Activated T-helper 9 cell treated with anti-CD3 and anti-CD28 coated beads, Interleukin-2, amount 50 U/mL, for 16 hours (primary cell): ENCODE results near the gene DYNC2H1.
"Not testable (repeated sequence)": the region's sequence is repeated elsewhere in the genome, so short reads cannot be mapped to it uniquely, and the experiment has no call there.

Experiments
- DNase-seq: peaks from one replicate; pipeline ENCODE4 v3.0.0-alpha.2; 2020; ENCODE audit warnings: low read depth

Gene DYNC2H1

DNA sequence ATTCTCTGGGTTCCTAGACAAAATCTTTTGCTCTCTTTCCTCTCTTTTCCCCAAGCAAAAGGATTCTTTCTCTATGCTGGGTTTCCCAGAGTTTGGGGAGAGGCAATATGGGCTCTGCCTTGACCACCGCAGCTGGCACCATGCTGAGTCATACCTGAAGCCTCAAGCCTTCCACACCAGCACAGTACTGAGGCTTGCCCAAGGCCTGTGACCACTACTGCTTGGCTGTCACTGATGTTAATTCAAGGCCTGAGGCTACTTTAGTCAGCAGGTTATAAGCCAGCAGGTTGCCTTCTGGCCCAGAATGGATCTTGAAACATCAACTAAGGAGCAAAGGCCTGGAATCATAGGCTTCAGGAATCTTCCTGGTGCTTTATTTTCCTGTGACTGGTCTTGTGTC is 185.3 kb downstream of the DYNC2H1 start:
- no peak for DNase-seq

DNA sequence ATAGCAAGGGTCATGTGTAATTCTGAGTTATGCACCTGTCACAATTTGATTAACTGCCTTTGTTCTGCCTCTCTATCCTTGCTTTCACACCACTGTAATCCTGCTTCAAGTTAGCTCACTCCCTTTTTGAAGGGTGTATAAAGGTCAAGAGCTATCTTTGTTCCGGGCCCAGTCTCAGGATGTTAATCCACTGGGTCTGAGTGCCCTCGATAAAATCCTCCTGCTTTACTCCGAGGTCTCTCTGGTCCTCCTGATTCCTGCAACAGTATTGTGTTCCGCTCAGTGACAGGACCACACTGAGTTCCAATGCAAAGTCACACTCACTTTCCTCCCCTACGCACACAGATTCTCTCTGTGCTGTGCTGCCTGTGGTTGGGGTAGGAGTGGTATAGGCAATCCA is 186.5 kb downstream of the DYNC2H1 start:
- DNase-seq: no peak

DNA sequence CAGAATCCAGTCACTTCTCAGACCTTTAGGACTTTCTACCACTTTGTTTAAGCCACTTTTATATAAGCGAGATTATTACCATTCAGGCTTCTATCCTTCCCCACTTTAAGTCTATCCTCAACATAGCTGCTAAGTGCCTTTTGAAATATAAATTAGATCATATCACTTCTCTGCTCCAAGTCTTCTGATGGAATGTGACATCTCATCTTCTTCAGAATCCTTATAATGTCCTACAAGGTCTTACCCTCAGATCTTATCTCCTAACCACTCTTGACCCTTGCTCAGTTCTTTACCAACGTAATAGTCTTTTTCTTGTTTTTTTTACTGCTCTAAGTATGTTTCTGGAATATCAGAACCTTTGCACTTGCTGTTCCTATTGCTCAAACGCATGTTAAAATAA is 188.7 kb downstream of the DYNC2H1 start:
- DNase-seq: no peak

DNA sequence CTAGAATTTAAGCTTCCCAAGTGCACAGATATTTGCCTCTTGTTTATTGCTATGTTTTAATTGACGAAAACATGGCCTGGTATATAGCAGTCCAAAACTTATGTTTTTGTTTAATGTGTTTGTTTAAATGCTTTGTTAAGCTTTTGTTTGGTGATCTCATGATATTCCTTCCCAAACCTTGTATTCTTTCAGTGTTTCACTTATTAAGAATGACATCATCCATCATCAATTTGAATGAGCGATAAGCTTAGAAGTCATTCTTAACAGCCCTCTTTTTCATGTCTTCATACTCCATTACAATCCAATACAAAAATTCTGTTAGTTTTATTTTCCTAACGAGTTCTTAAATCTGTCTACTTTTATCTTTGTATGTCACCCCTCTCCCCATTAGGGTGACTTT is 206.0 kb downstream of the DYNC2H1 start:
- DNase-seq: no peak

DNA sequence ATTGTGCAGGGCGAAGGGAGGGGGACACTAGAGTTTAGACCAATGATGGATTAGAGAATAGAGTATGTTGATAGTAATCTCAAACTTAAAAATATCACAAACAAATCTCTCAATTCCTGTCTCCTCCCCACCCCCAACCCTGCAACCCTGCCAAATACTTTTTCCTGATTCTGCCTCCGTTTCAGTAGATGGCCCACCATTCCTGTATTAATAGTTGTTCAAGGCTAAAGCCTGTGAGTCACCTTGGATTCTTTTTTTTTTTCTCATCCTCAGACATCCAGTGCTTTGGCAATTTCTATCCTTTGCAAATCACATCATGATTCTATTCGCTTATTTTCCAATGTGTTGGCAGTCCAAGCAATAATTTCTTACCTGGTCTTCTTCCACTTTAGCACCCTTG is 207.9 kb downstream of the DYNC2H1 start:
- no peak for DNase-seq

DNA sequence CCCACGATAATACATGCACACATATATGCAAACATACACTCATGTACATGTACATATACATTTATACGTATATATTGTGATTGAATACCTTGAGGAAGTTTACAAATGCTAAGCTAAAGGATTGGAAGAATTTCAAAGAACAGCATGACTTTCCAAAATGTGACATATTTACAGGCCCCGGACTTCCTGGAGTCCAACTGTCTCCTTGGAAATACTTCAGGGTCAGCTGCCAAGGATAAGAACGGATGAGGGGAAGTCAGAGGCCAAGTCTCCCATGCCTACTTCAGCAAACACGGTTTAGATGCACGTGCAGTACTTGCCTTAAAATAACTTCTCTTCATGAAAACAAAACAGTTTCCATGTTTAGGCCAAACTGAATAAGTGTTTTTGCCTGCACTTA is 213.6 kb downstream of the DYNC2H1 start:
- DNase-seq: no peak

DNA sequence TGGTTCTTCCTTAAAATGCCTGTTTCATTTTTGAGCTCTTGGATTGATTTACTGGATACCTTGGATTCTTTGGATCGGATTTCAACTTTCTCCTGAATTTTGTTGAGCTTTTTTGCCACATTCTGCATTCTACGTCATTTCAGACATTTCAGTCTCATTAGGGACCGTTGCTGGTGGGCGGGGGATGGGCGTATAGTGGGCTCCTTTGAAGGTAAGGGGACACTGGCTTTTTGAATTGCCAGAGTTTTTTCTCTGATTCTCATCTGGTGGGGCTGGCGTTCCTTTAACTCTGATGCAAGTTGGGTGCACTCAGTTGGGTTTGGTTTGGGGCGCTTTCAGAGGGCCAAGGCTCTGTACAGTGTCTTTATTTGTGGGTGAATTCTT is 216.5 kb downstream of the DYNC2H1 start:
- DNase-seq: no peak

DNA sequence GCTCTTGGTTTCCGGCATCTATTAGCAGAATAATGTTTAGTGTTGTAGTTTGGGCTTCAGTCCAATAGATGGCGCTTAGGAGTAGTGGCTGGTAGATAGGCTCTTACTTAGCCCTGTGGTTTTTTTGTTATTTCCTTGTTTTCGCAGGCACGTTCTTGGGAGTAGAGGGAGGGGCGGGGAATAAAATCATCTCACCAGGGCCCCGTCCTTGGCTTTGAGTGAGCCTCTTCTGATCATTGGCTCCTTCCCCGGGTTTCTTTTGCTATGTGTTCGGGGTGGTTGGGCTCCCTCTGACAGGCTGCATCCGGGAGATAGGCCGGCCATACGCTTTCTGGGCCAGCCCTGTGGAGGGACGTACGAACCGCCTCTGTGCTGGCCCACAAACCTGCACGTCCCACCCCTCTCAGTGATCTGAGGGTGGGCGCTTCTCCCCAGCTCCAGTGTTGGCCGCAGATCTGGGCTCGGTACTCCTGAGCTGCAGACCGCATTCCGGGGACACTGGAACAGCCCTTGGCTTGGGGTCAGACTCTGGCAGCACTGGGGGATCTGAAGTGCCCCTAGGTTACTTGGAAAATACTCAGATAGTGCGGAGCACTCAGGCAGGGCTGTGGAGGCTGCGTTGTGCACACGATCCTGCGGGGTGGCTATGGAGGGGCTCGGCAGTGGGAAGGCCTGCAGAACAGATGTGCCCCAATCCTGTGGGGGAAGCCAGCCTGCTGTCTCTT is 217.0 kb downstream of the DYNC2H1 start:
- DNase-seq: no peak

DNA sequence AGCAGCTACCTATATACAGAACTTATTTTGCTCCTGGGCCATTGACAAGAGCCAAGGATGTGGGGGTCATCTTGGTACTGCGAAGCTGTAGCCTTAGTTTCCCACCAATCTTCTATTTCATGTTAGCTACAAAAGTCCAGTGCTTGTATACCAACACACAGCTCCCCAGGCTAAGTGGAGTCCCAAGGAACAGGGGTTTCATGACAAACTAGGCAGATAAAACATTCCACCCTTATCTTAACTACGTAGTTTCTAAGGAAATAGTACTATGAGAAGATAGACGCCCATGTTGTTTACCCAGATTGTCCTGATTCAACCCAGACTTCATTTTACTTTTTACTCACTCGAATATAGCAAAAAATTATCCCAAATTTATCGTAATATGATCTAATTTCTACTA is 218.5 kb downstream of the DYNC2H1 start:
- DNase-seq: no peak

DNA sequence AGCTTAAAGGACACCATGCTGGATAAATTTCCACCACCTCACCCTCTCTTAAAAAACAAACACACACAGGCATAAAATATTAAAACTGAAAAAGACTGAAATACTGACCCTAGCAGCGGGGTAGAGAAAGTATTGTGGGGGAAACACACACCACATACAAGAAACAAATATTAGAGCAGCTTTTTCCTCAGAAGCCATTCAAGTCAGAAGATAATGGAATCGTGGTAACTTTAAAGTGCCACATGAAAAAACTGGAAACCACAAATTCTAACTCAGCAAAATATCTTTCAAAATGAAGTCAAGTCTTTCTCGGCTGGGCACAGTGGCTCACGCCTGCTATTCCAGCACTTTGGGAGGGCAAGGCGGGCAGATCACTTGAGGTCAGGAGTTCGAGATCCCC is 223.2 kb downstream of the DYNC2H1 start:
- no peak for DNase-seq

DNA sequence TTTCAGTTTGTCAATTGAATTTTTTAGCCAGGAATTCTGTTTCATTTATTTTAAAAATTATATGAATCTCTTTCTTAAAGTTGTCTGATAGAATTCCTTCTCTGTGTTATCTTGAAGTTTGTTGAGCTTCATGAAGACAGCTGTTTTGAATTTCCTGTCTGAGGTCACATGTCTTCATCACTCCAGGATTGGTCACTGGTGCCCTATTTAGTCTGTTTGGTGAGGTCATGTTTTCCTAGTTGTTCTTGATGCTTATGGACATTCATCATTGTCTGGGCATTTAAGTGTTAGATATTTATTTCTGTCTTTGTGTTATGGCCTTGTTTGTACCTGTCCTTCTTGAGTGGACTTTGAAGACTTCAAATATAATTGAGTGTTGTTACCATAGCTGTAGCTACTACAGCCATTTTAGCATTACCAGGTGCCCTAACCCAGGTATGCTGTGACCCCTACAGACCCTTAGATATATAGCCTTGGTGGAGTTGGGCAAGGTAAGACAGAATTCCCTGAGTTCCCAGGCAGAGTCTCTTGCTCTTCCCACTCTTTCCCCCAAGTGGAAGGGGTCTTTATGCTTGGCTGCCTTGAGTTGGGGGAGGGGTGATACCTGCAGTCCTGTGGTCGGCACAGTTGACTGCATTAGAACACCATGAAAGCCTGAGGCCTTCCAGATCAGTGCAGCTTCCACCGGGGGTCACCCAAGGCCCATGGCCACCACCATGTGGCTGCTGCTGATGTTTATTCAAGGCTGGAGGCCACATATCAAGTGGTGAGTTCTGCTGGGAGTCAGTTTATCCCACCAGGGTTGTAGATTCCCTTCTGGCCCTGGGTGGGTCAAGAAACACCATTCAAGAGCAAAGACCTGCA is 229.6 kb downstream of the DYNC2H1 start:
- no peak for DNase-seq

DNA sequence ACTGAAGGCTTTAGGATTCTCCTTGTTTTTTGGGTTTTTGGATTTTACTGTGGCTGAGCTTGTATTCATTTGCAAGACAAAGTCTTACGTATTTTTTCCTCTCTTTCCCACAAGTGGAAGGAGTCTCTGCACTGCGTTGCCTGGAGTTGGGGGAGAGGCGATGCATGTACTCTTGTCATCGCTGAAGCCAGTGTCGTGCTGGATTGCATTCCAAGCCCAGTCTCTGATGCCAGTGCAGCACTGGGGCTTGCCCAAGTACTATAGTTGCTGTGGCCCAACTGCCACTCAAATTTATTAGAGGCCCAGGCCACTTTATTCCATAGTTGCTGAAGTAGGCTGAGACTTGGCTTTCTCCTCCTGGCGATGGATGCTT is 230.2 kb downstream of the DYNC2H1 start:
- no peak for DNase-seq

DNA sequence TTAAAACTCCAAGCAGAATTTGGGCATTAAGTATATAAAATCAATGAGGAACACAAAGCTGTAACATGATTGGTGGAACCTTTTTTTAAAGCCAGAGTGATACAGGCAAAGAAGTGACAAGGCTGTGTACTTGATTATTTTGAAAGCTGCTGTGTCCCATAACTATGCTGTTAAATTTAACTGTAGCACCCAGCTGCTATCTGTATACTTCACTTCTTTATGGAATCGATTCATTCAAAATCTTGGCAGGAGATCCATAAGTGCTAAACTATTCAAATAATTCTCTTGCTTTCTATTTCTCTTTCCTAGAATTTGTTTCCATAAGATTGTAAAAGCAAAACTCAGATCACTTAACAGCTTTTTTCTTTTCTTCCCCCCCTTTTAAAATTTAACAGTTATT is 231.7 kb downstream of the DYNC2H1 start:
- DNase-seq: no peak

DNA sequence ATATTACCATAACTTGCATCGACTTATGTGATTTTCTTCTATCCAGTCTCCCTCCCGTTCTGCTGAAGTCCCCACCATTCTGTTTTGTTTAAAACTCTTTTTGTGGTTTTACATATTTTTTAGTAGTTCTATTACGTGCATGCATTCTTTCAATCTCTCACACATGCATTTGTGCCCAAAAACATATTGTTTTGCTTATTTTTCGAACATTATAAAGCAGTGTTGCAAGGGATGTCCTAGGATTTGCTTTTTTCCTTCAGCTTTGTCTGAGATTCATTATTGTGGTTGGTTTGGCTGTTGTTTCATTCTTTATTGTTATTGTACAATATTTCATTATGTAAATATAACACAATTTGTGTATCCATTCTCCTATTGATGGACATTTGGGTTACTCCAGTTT is 235.7 kb downstream of the DYNC2H1 start:
- no peak for DNase-seq

DNA sequence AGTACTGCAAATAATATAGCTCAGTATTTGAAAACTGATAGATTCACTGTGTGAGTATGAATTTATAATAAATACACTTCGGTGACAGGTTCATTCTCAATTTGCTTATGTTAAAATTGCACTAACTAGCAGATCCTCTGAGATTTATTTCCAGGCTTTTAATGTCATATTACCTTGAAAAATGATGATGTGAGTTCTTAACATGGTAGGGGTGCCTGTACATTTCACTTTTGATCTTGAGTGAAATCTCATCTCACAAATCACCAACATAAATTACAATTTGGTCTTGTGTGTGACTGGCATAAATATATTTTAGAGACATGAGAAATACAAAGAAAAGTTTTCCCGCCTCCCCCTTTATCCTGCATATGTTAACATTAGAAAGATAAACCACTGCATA is 240.4 kb downstream of the DYNC2H1 start:
- no peak for DNase-seq

DNA sequence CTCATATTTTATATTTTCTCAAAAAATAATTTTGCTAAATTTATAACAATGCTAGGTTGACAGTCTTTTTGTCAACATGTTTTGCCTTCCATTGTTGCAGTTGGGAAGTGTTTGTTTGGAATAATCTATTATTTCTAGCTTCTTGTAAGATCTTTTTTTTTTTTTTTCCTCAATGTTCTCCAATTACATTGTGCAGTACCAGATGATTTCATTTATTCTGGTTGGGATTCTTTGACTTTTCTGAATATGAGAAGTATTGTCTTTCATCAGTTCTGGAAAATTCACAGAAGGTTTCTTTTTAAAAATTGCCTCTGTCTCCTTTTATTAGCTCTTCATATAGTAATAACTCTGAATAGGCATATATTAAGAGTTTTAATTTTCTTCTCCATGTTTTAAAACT is 245.4 kb downstream of the DYNC2H1 start:
- no peak for DNase-seq

DNA sequence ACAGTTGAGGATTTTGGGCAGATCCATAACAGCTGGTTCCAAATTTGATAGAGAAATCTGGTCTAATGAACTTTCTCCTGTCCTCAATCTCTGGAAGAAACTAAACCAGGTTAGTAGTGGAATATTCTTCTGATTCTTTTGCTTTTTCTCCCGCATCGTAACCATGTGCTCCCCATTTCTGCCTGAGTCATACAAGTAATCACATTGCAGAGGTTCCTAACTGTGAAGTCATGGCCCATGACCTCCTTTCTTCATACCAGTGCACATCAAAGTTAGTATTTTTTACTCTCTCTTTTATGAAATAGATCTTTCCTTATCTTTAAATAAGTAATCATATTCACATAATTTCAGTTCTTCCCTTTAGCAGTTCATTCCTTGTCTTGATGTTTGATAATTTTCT is 249.0 kb downstream of the DYNC2H1 start:
- DNase-seq: no peak

DNA sequence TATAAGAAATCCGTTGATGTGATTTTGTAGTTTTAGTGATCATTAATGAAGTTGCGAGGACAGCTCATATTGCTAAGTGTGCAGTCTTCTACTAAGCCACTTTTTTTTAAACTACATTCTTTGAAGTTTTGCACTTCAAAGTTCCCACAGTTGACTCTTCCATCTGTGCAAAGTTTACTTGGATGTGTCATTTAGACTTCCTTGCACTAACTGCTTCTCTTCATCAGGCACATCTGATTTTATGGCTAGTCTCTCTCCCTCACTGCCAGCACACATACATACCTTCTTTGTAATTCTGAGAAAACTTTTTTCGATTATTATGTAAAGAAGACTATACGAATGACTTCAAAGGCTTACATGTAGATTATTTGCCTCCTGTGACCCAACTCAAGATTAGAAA is 250.0 kb downstream of the DYNC2H1 start:
- DNase-seq: no peak

DNA sequence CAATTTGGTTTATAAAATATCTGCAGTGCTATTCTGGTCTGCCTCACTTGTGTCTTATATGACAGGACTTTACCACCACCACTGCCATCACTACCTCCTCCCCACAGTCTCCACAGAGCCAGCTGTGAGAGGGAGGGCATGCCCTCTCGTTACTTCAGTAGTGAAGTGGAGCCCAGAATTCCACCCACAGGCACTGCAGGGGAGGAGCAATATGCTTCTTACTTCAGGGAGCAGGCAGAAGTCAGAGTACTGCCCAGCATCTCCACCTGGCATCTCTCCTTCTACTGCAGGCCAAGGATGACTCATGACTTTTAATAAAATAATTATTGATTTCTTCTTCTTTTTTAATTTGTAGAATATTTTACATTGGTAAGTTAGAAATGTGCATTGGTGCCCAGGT is 255.5 kb downstream of the DYNC2H1 start:
- no peak for DNase-seq

DNA sequence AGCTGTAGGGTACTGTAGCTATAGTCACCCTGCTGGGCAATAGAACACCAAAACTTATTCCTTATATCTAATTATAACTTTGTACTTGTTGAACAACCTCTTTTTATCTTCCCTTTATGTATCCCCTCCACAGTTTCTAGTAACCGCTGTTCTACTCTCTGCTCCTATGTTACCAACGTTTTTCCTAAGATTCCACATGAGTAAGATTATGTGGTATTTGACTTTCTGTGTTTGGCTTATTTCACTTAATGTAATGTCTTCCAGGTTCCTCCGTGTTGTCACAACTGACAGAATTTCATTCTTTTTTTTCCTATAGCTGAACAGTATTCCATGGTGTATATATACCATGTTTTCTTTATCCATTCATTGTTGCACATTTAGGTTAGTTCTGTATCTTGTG is 258.4 kb downstream of the DYNC2H1 start:
- no peak for DNase-seq

DNA sequence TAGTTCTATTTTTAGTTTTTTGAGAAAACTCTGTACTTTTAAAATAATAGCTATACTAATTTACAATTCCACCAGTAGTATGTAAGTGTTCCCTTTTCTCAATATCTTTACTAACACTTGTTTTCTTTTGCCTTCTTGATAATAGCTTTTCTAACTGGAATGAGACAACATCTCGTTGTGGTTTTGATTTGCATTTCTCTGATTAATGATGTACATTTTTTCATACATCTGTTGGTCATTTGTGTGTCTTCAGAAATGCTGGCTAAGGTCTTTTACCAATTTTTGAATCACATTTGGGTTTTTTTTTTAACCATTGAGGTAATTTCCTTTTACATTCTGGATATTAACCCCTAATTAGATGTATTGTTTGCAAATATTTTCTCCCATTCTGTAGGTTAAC is 258.9 kb downstream of the DYNC2H1 start:
- DNase-seq: no peak

DNA sequence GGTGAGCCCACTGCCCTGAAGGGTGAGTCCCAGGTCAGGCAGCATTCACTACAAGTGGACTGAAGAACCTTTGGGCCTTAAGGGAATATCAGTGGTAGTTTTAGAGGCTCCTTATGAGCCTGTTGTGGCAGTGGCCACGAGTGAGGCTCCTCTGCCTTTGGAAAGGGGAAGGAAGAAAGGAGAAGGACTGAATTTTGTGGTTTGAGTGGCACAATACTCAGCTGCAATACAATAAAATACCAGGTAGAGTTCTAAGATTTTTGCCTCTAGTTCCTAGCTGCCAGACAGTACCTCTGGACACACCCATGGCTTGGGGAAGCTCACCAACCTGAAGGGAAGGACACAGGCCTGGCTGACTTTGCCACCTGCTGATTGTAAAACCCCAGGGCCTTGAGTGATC is 260.9 kb downstream of the DYNC2H1 start:
- no peak for DNase-seq

DNA sequence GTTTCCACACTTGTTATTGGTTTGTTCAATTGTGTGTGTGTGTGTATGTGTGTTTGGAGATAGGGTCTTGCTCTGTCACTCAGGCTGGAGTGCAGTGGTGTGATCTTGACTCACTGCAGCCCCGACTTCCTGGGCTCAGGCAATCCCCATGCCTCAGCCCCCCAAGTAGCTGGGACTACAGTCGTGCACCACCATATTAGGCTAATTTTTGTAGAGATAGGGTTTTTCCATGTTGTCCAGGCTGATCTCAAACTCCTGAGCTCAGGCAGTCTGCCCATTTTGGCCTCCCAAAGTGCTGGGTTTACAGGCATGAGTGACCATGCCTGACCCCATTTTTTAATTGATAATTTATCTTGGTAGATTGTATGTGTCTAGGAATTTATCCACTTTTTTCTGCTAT is 263.7 kb downstream of the DYNC2H1 start:
- DNase-seq: no peak

DNA sequence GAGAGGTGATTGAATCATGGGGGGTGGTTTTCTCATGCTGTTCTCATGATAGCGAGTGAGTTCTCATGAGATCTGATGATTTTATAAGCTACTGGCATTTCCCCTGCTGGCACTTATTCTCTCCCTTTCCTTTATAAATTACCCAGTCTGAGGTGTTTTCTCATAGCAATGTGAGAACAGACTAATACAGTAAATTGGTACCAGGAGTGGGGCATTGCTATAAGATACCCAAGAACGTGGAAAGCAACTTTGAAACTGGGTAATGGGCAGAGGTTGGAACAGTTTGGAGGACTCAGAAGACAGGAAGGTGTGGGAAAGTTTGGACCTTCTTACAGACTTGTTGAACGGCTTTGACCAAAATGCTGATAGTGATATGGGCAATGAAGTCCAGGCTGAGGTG is 265.0 kb downstream of the DYNC2H1 start:
- DNase-seq: not testable (repeated sequence)
